Lung (tissue), 12 donors: ENCODE measurements around the gene RPS6KA2. TPM values are rescaled to one million over a fixed set of nuclear protein-coding genes. Genes with fewer than 3 reads are reported as not detected.

Source experiments
- ATAC-seq: fragments of 200-7000 bp; cut with Tn5 transposase; one replicate; pipeline ENCODE4 v1.9.1; 2020; ENCODE audit warnings: moderate number of reproducible peaks; ENCODE audit not compliant: insufficient read depth, low FRiP score
- DNase-seq, 3 donors: peaks; one replicate each; pipeline ENCODE4 v3.0.0-alpha.2; 2013 to 2017
- H3K27ac ChIP-seq, 2 donors: one replicate each; pipeline ENCODE4 v1.5.1; 2013; ENCODE audit warnings: mild to moderate bottlenecking in 2 of 2, moderate library complexity in 2 of 2, control low read depth in 1 of 2, inconsistent platforms in 1 of 2, low read depth in 1 of 2, low read length in 1 of 2
- H3K27me3 ChIP-seq, 3 donors: one replicate each; pipeline ENCODE4 v1.5.1; 2013; ENCODE audit warnings: low read length in 2 of 3; ENCODE audit not compliant: control insufficient read depth in 3 of 3, insufficient read depth in 3 of 3
- H3K36me3 ChIP-seq, 4 donors: one replicate each; pipeline ENCODE4 v1.5.1; 2013; ENCODE audit warnings: low read length in 4 of 4, mild to moderate bottlenecking in 1 of 4, moderate library complexity in 1 of 4; ENCODE audit not compliant: control insufficient read depth in 4 of 4, insufficient read depth in 4 of 4
- H3K4me1 ChIP-seq, 5 donors: one replicate each; pipeline ENCODE4 v1.5.1; 2013; ENCODE audit warnings: low read length in 5 of 5, mild to moderate bottlenecking in 2 of 5, moderate library complexity in 1 of 5; ENCODE audit not compliant: control insufficient read depth in 5 of 5, insufficient read depth in 5 of 5
- H3K4me3 ChIP-seq: one replicate; pipeline ENCODE4 v1.5.1; 2013; ENCODE audit warnings: mild to moderate bottlenecking, control low read depth, moderate library complexity
- H3K9ac ChIP-seq, 2 donors: one replicate each; pipeline ENCODE4 v1.5.1; 2013; ENCODE audit warnings: low read length in 2 of 2, control low read depth in 1 of 2; ENCODE audit not compliant: insufficient read depth in 1 of 2
- H3K9me3 ChIP-seq, 4 donors: one replicate each; pipeline ENCODE4 v1.5.1; 2013; ENCODE audit warnings: low read length in 3 of 4, mild to moderate bottlenecking in 1 of 4, moderate library complexity in 1 of 4; ENCODE audit not compliant: control insufficient read depth in 4 of 4, insufficient read depth in 3 of 4
- CTCF ChIP-seq: IDR thresholded peaks from 2 replicates; pipeline ENCODE4 v1.5.1; 2012; ENCODE audit warnings: mild to moderate bottlenecking; ENCODE audit errors: control extremely low read depth, extremely low read depth
- WGBS, 2 donors: extraction: QIAGEN DNeasy Blood & Tissue Kit; methylation state at CpG; one replicate each; pipeline ENCODE4 v1.1.7; 2013; 5-methylcytosine and 5-hydroxymethylcytosine counted together
- polyA plus RNA-seq, 2 donors: library from polyadenylated mRNA; stranded (reverse); fragments of 200-250 nt; gene quantifications; one replicate each; pipeline ENCODE4 v1.2.1, GENCODE V29; 2013
- total RNA-seq, 2 donors: library from RNA; depleted of rRNA in 1 of 2; stranded (reverse); fragments of >200 nt in 1 of 2; gene quantifications; one replicate each; pipeline ENCODE4 v1.2.1, GENCODE V29; 2014 to 2021
- donor health status: control.
- donor health status: control.
- donor health status: Bipolar disorder and iron deficiency.
- donor health status: healthy.
- donor health status: DM: yes; HTN: yes; CAD: no.

The RPS6KA2 gene
- total and polyA plus RNA-seq, 4 donors, result 61.9 to 185 (median 105) TPM

DNA sequence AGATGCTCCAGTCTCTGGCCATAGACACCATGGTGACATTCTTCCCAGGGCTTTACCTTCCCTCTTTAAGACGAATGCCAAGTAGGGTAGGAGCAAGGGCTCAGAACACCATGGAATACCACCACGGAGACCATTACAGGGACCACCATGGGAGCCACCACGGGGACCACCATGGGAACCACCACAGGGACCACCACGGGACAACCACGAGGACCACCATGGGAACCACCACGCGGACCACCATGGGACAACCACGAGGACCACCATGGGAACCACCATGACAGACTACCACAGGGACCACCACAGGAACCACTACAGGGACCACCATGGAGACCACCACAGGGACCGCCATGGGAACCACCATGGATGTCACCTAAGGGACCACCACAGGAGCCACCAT is 177.4 kb downstream of the RPS6KA2 start:
- no peak for DNase-seq
- TF ChIP-seq CTCF, result no peak
- Histone ChIP-seq H3K4me3 (no peak overlapping the region), H3K9me3 (no peaks in the 10 kb centered on the region), H3K9ac (no peak overlapping the region), H3K27ac (no peak overlapping the region), H3K36me3 (peaks cover 3 to 49% (median 9%) of the 10 kb centered on the region in 4 donors), H3K27me3 (no peaks in the 10 kb centered on the region), H3K4me1 (no peaks in the 10 kb centered on the region)
- no peak for ATAC-seq
- WGBS, 2 donors, result 91 to 92% methylated on average over 9 of the region's 9 CpGs

DNA sequence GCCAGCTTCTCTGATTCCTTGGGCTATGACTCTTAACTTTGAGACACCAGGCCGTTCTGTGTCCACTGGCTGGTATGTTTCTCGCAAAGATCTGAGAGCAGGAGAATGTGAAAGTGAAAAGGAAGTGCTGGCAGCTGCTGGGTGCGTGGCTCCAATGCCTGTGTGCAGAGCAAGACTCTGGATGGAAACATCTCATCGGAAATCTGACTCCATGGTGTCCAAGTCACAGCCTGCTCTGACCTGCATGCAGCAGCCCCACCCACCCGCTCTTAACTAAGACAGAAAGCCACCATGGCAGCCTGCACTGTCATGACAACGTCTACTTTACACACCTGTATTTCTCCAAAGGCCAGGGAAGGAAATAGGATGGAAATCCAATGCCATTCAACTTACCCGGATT is 178.0 kb downstream of the RPS6KA2 start:
- no peak overlapping the region for H3K9ac ChIP-seq
- no peaks in the 10 kb centered on the region for H3K27me3 ChIP-seq
- H3K27ac ChIP-seq, result no peak overlapping the region
- WGBS, 2 donors, result 86 to 91% methylated on average over 7 of the region's 7 CpGs
- peaks cover 3 to 50% (median 9%) of the 10 kb centered on the region in 4 donors for H3K36me3 ChIP-seq
- ATAC-seq (no peak), DNase-seq (no peak)
- no peaks in the 10 kb centered on the region for H3K9me3 ChIP-seq
- no peak overlapping the region for H3K4me3 ChIP-seq
- H3K4me1 ChIP-seq, result no peaks in the 10 kb centered on the region
- no peak for TF ChIP-seq CTCF

DNA sequence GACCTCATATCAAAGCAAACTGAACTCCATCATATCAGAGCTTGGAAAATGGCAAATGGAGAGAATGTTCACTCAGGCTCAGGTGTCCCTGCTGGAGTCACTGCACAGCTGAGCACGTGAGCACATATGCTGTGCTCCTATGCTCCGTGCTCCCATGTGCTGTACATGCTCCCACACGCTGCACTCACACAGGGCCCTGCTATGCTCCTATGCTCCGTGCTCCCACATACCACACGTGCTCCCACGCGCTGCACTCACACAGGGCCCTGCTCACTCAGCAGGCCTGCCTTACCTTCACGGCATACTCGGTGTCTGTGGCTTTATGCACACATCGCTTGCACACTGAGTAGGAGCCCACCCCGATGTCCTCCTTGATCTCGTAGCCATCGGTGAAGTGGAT is 178.6 kb downstream of the RPS6KA2 start:
- Histone ChIP-seq H3K9ac (no peak overlapping the region), H3K27ac (no peak overlapping the region), H3K9me3 (no peaks in the 10 kb centered on the region), H3K36me3 (peaks cover 3 to 49% (median 9%) of the 10 kb centered on the region in 4 donors), H3K4me1 (no peaks in the 10 kb centered on the region), H3K27me3 (no peaks in the 10 kb centered on the region), H3K4me3 (no peak overlapping the region)
- DNase-seq, result no peak
- WGBS, 2 donors, result 90% methylated on average over 13 of the region's 13 CpGs
- no peak for TF ChIP-seq CTCF
- no peak for ATAC-seq

GRCh38 chr6:166446567-166447065 is 180.4 kb downstream of the RPS6KA2 start:
- TF ChIP-seq CTCF, result no peak
- Histone ChIP-seq H3K27ac (no peak overlapping the region), H3K36me3 (peaks cover 3 to 53% (median 9%) of the 10 kb centered on the region in 4 donors), H3K27me3 (no peaks in the 10 kb centered on the region), H3K9me3 (no peaks in the 10 kb centered on the region), H3K4me3 (no peak overlapping the region), H3K4me1 (no peaks in the 10 kb centered on the region), H3K9ac (no peak overlapping the region)
- WGBS, 2 donors, result 92 to 96% methylated on average over 11 of the region's 11 CpGs
- no peak for ATAC-seq
- no peak for DNase-seq
